HG03565 (cell line): Measurements from ENCODE around the gene C16orf87.

Experiments used
- ATAC-seq: cut with Tn5 transposase; IDR thresholded peaks from one replicate; pipeline ENCODE4 v1.9.1; 2021; ENCODE audit warnings: mild to moderate bottlenecking, moderate library complexity; ENCODE audit not compliant: unreplicated experiment

Gene C16orf87

DNA sequence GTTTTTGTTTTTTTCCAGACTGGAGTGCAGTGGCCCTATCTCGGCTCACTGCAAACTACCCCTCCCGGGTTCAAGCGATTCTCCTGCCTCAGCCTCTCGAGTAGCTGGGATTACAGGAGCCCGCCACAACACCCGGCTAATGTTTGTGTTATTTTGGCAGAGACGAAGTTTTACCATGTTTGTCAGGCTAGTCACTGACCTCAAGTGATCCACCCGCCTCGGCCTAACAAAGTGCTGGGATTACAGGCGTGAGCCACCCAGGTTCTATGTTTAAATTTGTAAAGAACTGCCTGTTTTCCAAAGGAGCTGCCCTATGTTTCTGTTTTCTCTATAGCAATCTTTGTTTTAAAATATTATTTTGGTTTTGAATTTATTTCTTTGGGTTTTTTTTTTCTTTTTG, 13.8 kb upstream of the C16orf87 start:
- no peak for ATAC-seq

DNA sequence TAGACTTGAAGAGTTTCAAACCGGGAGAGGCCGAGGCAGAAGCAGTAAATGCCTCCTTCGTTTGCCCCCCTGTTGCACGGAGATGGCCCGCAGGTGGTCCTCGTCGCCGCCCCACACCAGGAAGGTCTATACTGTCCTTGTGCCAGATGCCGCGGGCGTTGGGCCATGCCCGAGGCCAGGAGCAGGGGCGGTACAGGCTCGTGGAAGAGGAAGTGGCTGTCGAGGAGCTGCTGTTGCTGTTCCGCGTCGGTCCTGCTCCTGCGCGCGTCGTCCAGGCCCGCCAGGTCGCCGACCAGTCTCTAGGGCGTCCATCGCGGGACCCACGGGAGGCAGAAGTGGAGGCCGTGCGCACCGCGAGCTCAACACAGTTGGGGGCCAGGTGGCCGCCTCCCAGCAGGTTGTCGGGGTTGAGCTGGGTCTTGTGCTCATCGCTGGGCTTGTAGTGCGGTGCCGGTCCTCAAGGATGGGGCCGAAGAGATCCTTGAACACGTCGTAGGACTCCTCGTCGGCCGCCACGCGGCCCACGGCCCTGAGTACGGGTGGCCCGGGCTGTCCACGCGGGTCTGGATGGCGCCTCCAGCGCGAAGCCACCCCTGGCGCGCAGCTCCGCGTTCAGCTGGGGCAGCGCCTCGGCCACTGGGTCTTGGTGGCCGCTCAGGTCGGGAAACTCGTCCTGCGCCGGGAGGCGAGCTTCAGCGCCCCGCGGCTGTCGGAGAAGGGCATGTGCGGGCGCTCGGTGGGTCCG, 13.1 kb upstream of the C16orf87 start:
- no peak for ATAC-seq

DNA sequence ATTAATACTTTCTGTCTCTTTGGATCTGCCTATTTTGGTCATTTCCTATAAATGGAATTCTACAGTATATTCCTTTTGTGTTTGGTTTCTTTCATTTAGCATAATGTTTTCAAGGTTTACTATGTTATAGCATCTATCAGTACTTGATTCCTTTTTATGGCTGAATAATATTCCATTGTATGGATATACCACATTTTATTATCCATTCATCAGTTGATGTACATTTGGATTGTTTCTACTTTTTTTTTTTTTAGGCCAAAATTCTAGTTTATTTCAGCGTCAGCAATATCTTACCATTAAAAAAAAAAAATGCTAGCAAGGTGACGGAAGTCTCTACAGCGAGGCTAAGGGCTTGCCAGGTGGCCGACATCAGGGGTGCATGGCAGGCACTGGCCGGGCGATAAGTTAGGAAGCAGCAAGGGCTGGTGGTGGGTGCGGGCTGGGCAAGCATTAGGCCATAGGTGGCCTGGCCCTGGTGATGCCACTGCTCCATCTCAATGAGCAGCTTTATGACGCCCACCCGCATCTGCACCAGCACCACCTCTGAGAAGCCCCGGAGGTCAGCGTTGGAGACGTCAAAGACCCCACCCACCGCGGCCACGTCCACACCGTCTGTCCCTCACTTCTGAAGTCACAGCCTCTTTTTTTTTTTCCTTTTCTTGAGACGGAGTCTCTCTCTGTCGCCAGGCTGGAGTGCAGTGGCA, 11.4 kb upstream of the C16orf87 start:
- no peak for ATAC-seq

DNA sequence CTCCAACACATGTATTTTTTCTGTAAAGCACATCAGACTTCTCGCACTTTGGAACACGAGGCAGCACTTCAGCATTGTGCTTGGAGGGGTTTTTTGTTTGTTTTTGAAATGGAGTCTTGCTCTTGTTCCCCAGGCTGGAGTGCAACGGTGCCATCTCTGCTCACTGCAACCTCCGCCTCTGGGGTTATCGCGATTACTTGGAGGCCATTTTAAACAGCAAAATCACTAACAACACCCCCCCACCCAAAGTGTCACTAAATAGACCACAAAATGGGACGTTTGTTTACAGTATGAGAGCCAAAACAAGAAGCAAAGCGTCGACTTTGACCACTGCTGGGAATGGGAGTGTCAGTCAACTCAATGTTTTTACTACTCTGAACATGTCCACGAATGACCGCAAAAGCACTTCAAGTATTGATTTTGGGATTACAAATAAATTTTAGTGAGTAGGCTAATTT, 9.0 kb upstream of the C16orf87 start:
- no peak for ATAC-seq

DNA sequence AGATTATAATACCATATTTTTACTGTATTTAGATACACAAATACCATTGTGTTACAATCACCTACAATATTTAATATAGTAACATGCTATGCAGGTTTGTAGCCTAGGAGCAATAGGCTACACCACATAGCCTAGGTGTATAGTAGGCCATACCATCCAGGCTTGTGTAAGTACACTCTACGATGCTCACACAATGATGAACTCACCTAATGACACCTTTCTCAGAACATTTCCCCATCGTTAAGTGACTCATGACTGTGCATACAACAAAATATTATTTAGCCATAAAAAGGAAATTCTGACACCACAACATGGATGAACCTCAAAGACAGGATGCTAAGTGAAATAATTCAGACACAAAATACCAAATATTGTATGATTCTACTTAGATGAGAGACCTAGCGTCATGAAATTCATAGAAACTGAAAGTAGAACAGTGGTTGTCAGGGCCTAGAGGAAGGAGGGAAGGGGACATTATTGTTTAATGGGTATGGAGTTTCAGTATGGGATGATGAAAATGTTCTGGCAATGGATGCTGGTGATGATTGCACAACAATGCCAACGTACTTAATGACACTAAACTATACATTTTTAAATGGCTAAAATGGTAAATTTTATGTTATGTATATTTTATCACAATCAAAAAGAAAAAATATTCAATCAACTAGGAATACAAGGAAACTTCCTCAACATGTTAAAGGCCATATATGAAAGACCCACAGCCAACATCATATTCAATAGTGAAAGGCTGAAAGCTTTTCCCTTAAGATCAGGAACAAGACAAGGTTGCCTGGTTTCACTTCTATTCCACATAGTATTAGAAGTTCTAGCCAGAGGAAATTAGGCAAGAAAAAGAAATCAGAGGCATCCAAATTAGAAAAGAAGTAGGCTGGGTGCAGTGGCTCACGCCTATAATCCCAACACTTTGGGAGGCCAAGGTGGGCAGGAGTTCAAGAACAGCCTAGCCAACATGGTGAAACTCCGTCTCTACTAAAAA, 5.9 kb upstream of the C16orf87 start:
- ATAC-seq, result no peak

DNA sequence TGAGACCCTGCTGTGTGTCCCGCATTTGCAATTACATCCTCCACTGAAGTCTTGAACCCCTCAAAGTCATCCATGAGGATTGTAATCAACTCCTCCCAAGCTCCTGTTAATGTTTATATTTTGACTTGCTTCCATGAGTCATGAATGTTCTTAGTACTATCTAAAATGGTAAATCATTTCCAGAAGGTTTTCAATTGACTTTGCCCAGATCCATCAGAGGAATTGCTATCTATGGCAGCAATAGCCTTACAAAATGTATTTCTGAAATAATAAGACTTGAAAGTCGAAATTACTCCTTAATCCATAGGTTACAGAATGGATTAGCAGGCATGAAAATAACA, 2.5 kb upstream of the C16orf87 start:
- no peak for ATAC-seq

DNA sequence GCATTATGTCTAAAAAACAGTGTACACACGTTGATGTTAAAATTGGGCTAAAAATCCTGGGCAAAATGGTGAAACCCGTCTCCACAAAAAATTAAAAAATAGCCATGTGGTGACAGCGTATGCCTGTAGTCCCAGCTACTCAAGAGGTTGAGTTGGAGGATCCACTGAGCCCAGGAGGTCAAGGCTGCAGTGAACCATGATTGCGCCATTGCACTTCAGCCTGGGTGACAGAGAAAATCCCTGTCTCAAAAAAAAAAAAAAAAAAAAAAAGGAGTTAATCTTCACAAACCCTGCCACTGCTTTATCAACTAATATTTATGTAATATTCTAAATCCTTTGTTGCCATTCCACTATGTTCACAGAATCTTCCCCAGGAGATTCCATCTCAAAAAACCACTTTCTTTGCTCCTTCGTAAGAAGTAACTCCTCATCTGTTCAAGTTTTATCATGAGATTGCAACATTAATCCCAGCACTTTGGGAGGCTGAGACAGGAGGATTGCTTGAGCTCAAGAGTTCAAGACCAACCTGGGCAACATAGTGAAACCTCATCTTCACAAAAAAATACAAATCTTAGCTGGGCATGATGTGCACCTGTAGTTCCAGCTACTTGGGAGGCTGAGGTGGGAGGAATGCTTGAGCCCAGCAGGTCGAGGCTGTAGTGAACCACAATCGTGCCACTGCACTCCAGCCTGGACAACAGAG, 1.9 kb upstream of the C16orf87 start:
- no peak for ATAC-seq

DNA sequence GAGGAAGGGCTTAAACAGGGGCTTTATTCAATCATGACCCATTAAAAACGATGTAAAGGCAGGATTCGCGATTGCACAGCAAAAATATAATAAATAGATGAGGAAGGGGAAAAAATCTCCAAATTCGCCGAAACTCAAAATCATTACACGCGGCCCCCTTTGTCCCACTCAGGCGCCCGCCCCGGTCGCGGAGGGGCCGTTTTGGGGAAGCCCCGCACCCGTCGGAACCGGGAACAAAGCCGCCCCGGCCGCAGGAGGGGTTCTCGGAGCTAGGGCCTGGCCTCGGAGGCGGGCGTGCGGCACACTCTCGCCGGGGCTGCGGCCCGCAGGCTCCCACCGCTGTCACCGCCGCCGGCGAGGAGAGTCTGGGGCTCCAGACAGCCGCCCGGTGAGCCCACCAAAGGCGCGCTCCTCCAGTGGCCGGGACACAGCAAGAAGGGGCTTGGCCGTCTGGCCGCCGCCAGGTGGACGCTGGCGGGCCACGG, 521 bp downstream of the C16orf87 start:
- ATAC-seq, result peak; percentile 0

DNA sequence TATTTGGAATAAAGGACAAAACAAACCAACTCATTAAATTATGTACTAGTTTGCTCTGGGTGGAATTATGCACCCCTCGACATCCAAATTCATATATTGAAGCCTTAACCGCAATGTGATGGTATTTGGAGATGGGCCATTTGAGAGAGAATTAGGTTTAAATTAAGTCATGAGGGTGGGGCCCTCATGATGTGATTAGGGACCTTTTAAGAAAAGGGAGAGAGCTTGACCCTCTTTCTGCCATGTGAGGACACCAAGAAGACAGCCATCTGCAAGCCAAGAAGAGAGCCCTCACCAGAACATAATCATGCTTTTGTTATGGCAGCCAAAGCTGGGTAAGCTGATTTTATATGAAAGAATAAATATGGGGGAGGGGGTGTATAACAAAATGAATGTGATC, 2.0 kb downstream of the C16orf87 start:
- no peak for ATAC-seq

DNA sequence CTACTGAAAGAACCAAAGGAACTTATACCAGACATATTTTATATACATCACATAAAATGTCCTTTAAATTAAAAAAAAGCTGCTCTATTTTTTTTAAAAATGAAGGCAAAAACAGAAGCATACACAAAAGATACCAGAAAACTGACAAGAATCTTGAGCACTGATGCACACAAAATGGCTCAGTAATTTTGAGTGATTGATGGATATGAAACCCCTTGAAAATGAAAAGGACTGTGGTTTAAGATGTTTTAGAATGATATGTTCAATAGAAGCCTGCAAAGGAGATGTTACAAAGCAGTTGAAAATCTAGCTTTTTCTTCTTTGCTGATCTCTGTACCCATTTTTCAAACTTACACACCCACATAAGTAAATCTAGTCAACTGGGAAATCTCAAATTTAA, 2.7 kb downstream of the C16orf87 start:
- ATAC-seq, result no peak

DNA sequence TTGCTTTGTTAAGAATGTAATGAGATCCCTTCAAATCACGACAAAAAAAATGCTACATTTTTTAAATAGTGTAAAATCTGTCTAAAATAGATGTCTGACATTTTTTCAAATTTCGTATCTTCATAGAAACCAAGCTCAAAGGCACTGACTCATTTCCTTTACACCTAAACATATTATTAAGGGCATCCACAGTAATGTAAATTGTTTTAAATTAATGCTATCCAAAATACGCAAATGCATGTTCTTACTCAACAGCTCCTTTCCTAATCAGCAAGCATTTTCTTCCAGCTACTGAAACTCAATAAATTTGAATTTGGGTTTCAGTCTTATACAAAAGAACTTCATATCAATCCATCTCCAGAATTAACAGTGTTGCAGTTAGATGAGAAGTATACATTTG, 4.3 kb downstream of the C16orf87 start:
- no peak for ATAC-seq

DNA sequence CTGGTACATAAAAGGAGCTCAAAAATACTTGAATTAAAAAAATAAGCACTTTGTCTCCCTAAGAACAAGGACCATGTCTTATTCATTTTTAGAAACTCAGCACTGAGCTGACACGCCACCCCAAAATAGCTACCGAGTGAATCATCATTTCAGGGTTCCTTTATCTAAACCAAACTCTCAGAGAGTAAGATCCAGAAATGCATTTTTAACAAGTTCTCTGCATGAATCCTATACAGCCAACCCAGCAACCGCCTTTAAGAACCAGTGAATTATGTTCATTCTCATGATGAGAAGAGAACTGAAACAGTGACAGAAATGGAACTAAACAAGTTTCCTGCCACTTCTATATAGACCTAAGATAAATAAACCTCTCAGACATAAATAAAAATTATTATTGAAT, 8.7 kb downstream of the C16orf87 start:
- peak; percentile 87 for ATAC-seq

DNA sequence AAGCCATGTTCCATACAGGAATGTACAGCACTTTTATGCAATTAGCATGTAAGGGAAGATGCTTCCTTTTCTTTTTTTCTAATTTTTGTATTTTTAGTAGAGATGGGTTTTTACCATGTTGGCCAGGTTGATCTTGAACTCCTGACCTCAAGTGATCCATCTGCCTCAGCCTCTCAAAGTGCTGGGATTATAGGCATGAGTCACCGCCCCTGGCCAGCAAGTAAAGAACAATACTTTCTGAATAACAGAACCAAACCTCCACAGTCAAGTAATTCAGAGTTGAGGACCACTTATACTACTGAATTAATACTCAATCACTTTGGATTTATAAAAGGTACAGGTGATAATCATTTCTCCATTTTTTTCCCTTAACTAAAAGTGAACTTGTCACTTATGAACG, 13.0 kb downstream of the C16orf87 start:
- ATAC-seq, result no peak

DNA sequence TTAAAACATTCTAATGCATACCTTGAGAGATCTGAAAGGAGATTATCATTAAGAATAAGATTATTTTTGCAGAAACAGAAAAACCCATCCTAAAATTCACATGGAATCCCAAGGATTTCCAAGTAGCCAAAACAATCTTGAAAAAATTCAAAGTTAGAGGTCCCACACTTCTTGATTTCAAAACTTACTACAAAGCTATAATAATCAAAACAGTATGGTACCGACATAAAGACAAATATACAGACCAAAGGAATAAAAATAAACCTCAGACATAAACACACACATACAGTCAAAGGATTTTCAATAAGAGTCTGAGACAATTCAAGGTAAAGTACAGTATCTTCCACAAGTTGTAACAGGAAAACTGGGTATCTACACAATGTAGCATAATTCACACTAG, 16.2 kb downstream of the C16orf87 start:
- ATAC-seq, result no peak

DNA sequence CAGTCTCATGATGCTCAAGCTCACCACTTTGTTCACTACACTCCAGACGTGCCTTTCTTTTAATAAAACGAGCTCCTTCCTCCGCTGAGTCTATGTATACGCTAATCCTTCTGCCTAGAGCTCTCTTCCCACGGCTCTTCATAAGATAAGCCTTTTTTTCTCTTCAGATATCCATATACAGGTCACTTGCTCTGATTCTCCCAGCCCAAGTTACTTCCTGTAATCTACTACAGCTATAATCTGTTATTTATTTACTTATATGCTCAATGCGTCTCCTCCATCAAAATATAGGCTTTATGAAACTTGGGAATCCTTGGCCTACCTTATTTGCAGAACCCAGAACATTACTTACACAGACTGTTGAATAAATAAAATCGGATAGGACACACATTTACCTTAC, 17.4 kb downstream of the C16orf87 start:
- no peak for ATAC-seq

DNA sequence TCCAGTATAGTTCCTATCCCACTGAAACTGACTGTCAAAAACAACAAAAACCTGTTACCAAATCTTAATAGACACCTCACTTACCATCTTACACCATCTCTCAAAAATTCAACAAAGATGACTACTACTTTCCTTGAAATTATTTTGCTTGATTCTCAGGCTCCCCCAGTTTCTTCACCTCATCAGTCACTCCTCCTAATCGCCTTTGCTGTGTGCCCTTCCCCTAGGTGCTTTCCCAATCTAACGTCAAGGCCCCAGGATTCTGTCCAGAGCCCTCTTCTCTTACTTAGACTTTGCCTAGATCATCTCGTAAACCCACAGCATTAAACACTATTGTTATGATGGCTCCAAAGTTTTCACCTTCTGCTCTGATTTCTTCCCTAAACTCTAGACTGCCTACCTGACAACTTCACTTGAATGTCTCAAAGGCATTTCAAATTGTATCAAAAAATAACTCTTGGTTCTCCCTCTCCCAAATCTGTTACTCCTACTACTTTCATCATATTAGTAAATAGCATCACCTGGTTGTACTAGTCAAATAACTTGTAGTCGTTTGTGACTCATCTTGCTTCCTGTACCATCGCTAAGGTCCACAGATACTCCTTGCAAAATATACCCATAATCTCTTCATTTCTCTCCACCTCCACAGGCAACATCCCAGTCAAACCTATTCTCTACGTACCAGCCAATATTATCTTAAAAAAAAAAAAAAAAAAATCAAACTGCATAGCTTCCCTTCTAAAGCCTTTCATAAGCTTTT, 18.0 kb downstream of the C16orf87 start:
- ATAC-seq, result no peak

DNA sequence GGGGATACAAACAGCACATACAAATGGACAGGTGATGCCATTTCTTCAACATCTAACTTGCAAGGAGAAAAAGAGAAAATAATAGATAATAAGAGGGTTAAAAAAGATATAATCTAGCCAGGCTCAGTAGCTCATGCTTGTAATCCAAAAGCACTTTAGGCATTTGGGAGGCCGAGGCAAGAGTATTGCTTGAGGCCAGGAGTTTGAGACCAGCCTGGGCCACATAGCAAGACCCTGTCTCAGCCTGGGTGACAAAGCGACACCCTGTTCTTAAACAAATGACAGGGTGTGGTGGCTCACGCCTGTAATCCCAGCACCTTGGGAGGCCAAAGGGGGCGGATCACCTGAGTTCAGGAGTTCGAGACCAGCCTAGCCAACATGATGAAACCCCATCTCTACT, 19.3 kb downstream of the C16orf87 start:
- ATAC-seq, result no peak

DNA sequence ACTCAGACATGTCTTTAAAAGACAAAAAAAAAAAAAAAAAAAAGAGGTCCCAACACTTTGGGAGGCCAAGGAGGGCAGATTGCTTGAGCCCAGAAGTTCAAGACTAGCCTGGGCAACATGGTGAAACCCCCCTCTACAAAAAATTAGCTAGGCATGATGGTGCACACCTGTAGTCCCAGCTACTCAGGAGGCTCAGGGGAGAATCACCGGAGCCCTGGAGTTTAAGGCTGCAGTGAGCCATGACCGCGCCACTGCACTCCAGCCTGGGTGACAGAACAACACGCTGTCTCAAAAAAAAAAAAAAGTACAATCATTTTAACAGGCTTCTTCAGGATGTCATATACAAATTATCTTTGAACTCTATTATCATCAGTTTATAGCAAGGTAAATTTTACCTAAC, 22.0 kb downstream of the C16orf87 start:
- ATAC-seq, result peak; percentile 47

DNA sequence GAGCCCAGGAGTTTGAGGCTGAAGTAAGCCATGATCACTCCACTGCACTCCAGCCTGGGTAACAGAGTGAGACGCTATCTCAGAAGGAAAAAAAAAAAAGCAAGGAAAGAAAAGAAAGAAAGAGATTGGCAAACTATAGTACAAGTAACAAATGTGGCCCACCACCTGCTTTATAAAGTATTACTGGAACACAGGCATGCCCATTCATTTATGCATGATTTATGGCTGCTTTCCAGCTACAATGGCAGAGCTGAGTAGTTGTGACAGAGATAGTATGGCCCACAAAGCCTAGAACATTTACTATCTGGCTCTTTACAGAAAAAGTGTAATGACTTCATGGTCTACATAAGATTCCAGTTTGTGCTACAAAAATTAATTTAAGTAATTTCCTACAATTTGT, 23.6 kb downstream of the C16orf87 start:
- no peak for ATAC-seq

DNA sequence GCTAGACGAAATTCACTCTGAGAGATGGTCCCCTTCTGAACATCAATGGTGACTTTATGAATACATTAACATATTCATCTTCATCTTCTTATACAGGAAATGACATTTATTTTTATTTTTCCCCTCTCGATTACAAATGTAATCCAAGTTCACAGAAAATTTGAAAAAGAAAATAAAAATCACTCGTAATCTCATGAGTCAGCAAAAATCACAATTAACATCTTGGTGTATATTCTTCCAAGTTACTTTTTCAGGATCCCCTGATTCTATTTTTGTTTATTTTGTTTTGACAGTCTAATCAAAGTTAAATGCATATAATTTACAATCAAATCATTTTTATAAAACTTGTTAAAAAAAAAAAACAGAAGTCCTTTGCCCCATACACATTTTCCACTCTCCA, 27.6 kb downstream of the C16orf87 start:
- ATAC-seq, result no peak
